ENCODE results near the gene EML1.

GRCh38 chr14:99807413-99808153 is 14.4 kb downstream of the EML1 start:
- no peak for TF ChIP-seq ZNF425 (CRISPR knock-in tag; conservative IDR thresholded peaks at IDR 0.05)
- TF ChIP-seq, protein P1, sequence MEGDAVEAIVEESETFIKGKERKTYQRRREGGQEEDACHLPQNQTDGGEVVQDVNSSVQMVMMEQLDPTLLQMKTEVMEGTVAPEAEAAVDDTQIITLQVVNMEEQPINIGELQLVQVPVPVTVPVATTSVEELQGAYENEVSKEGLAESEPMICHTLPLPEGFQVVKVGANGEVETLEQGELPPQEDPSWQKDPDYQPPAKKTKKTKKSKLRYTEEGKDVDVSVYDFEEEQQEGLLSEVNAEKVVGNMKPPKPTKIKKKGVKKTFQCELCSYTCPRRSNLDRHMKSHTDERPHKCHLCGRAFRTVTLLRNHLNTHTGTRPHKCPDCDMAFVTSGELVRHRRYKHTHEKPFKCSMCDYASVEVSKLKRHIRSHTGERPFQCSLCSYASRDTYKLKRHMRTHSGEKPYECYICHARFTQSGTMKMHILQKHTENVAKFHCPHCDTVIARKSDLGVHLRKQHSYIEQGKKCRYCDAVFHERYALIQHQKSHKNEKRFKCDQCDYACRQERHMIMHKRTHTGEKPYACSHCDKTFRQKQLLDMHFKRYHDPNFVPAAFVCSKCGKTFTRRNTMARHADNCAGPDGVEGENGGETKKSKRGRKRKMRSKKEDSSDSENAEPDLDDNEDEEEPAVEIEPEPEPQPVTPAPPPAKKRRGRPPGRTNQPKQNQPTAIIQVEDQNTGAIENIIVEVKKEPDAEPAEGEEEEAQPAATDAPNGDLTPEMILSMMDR (IDR thresholded peaks at IDR 0.05): no peak
- no peak for TF ChIP-seq NR1H2 (CRISPR knock-in tag; IDR thresholded peaks at IDR 0.05)
- no peak for TF ChIP-seq FOXK1 (CRISPR knock-in tag; IDR thresholded peaks at IDR 0.05)
- no peak for TF ChIP-seq MAX (CRISPR knock-in tag; IDR thresholded peaks at IDR 0.05)
- TF ChIP-seq ZNF219 (CRISPR knock-in tag; IDR thresholded peaks at IDR 0.05; ENCODE audit: borderline replicate concordance): no peak

Measured in WTC11 (cell line).